ENCODE results near the gene USP37. TPM values are rescaled to one million over a fixed set of nuclear protein-coding genes. Genes with fewer than 3 reads are reported as not detected.
A peak's percentile ranks its signal among the peaks of the same experiment; 100 is the strongest.

Gene USP37
- total RNA-seq, 1 donor from 2014 or later: 6.4 TPM

GRCh38 chr2:218508299-218508698 is 59.9 kb downstream of the USP37 start:
- H3K36me3 ChIP-seq (ENCODE audit: insufficient read depth, low read length): no peaks in the 10 kb centered on the region
- H3K4me3 ChIP-seq (ENCODE audit: insufficient read depth, low read depth, low read length): no peak overlapping the region
- no peaks in the 10 kb centered on the region for H3K27me3 ChIP-seq (ENCODE audit: insufficient read depth, low read length)
- H3K9me3 ChIP-seq (ENCODE audit: insufficient read depth, low read depth, low read length): no peaks in the 10 kb centered on the region
- no peak for TF ChIP-seq EZH2 (IDR thresholded peaks at IDR 0.05; ENCODE audit: insufficient read depth, low read length)
- TF ChIP-seq CTCF (IDR thresholded peaks at IDR 0.05; ENCODE audit: insufficient read depth, low read depth, low read length): no peak
- no peaks in the 10 kb centered on the region for H3K4me1 Mint-ChIP-seq (ENCODE audit: low read depth, unreplicated experiment)
- H3K27me3 Mint-ChIP-seq (ENCODE audit: low read depth, unreplicated experiment): no peaks in the 10 kb centered on the region
- H3K79me2 ChIP-seq (ENCODE audit: insufficient read depth, low read length): no peaks in the 10 kb centered on the region
- no peak for DNase-seq (ENCODE audit: low read depth)
- FAIRE-seq: no peak
- H3K27ac Mint-ChIP-seq (ENCODE audit: unreplicated experiment): no peak overlapping the region
- H3K27ac ChIP-seq (ENCODE audit: low read depth, low read length): no peak overlapping the region
- no peak overlapping the region for H3K4me2 ChIP-seq (ENCODE audit: low read length)
- peaks cover 4% of the 10 kb centered on the region for H3K36me3 Mint-ChIP-seq (ENCODE audit: low read depth, unreplicated experiment)
- no peaks in the 10 kb centered on the region for H3K9me3 Mint-ChIP-seq (ENCODE audit: unreplicated experiment)
- H3K4me1 ChIP-seq (ENCODE audit: insufficient read depth, low read length): no peaks in the 10 kb centered on the region
- no peak overlapping the region for H3K4me3 Mint-ChIP-seq (ENCODE audit: unreplicated experiment)
- no peaks in the 10 kb centered on the region for H4K20me1 ChIP-seq (ENCODE audit: insufficient read depth, low read length)
- no peak overlapping the region for H2AFZ ChIP-seq (ENCODE audit: low read depth, low read length)
- no peak overlapping the region for H3K9ac ChIP-seq (ENCODE audit: low read length)

- no peak overlapping the region for H3K27ac ChIP-seq (ENCODE audit: low read depth, low read length)
- no peaks in the 10 kb centered on the region for H3K9me3 ChIP-seq (ENCODE audit: insufficient read depth, low read depth, low read length)
- no peak overlapping the region for H3K4me3 ChIP-seq (ENCODE audit: insufficient read depth, low read depth, low read length)
- no peaks in the 10 kb centered on the region for H4K20me1 ChIP-seq (ENCODE audit: insufficient read depth, low read length)
- H2AFZ ChIP-seq (ENCODE audit: low read depth, low read length): no peak overlapping the region
- H3K27me3 ChIP-seq (ENCODE audit: insufficient read depth, low read length): no peaks in the 10 kb centered on the region
- TF ChIP-seq CTCF (IDR thresholded peaks at IDR 0.05; ENCODE audit: insufficient read depth, low read depth, low read length) (no peak), EZH2 (IDR thresholded peaks at IDR 0.05; ENCODE audit: insufficient read depth, low read length) (no peak)
- Mint-ChIP-seq H3K9me3 (ENCODE audit: unreplicated experiment) (no peaks in the 10 kb centered on the region), H3K36me3 (ENCODE audit: low read depth, unreplicated experiment) (peaks cover 4% of the 10 kb centered on the region), H3K27ac (ENCODE audit: unreplicated experiment) (no peak overlapping the region), H3K27me3 (ENCODE audit: low read depth, unreplicated experiment) (no peaks in the 10 kb centered on the region), H3K4me3 (ENCODE audit: unreplicated experiment) (no peak overlapping the region), H3K4me1 (ENCODE audit: low read depth, unreplicated experiment) (peaks cover 8% of the 10 kb centered on the region)
- no peak overlapping the region for H3K4me2 ChIP-seq (ENCODE audit: low read length)
- FAIRE-seq: no peak
- H3K4me1 ChIP-seq (ENCODE audit: insufficient read depth, low read length): no peaks in the 10 kb centered on the region
- no peaks in the 10 kb centered on the region for H3K36me3 ChIP-seq (ENCODE audit: insufficient read depth, low read length)
- no peak for DNase-seq (ENCODE audit: low read depth)
- no peak overlapping the region for H3K9ac ChIP-seq (ENCODE audit: low read length)
- no peaks in the 10 kb centered on the region for H3K79me2 ChIP-seq (ENCODE audit: insufficient read depth, low read length)
Observed at GRCh38 chr2:218505754-218506371, 62.3 kb downstream of the USP37 start.

GRCh38 chr2:218501665-218502064 is 66.5 kb downstream of the USP37 start:
- peaks cover 8% of the 10 kb centered on the region for H3K4me1 Mint-ChIP-seq (ENCODE audit: low read depth, unreplicated experiment)
- DNase-seq (ENCODE audit: low read depth): peak; percentile 65
- no peak overlapping the region for H3K4me3 ChIP-seq (ENCODE audit: insufficient read depth, low read depth, low read length)
- H3K36me3 ChIP-seq (ENCODE audit: insufficient read depth, low read length): no peaks in the 10 kb centered on the region
- H3K27me3 ChIP-seq (ENCODE audit: insufficient read depth, low read length): no peaks in the 10 kb centered on the region
- peak; percentile 78 for FAIRE-seq
- no peak overlapping the region for H3K9ac ChIP-seq (ENCODE audit: low read length)
- H3K9me3 ChIP-seq (ENCODE audit: insufficient read depth, low read depth, low read length): no peaks in the 10 kb centered on the region
- H2AFZ ChIP-seq (ENCODE audit: low read depth, low read length): no peak overlapping the region
- peak overlapping the region; percentile 28 for H3K4me3 Mint-ChIP-seq (ENCODE audit: unreplicated experiment)
- H3K9me3 Mint-ChIP-seq (ENCODE audit: unreplicated experiment): no peaks in the 10 kb centered on the region
- no peaks in the 10 kb centered on the region for H3K27me3 Mint-ChIP-seq (ENCODE audit: low read depth, unreplicated experiment)
- no peak overlapping the region for H3K27ac Mint-ChIP-seq (ENCODE audit: unreplicated experiment)
- H3K4me1 ChIP-seq (ENCODE audit: insufficient read depth, low read length): no peaks in the 10 kb centered on the region
- H3K27ac ChIP-seq (ENCODE audit: low read depth, low read length): no peak overlapping the region
- H3K4me2 ChIP-seq (ENCODE audit: low read length): no peak overlapping the region
- peaks cover 7% of the 10 kb centered on the region for H3K36me3 Mint-ChIP-seq (ENCODE audit: low read depth, unreplicated experiment)
- no peak for TF ChIP-seq CTCF (IDR thresholded peaks at IDR 0.05; ENCODE audit: insufficient read depth, low read depth, low read length)
- TF ChIP-seq EZH2 (IDR thresholded peaks at IDR 0.05; ENCODE audit: insufficient read depth, low read length): no peak
- no peaks in the 10 kb centered on the region for H4K20me1 ChIP-seq (ENCODE audit: insufficient read depth, low read length)
- no peaks in the 10 kb centered on the region for H3K79me2 ChIP-seq (ENCODE audit: insufficient read depth, low read length)
